GM19238 (cell line): ENCODE measurements around the gene ZBTB20.

ENCODE experiments used
- DNase-seq: peaks from one replicate; pipeline ENCODE4 v3.0.0; 2011; ENCODE audit warnings: low spot score; ENCODE audit not compliant: insufficient read length

Gene ZBTB20

GRCh38 chr3:114929971-114930732 is 216.9 kb downstream of the ZBTB20 start:
- no peak for DNase-seq

- DNase-seq, result no peak
These were observed 218.0 kb downstream of the ZBTB20 start for GRCh38 chr3:114928989-114929640.

- DNase-seq, result no peak
These were observed 242.5 kb downstream of the ZBTB20 start for GRCh38 chr3:114904633-114905032.

- DNase-seq, result no peak
These were observed 243.9 kb downstream of the ZBTB20 start for GRCh38 chr3:114903213-114903612.

- no peak for DNase-seq
These were observed 244.4 kb downstream of the ZBTB20 start for GRCh38 chr3:114902691-114903101.

- no peak for DNase-seq
These were observed 246.2 kb downstream of the ZBTB20 start for GRCh38 chr3:114900908-114901307.

- DNase-seq, result no peak
These were observed 247.7 kb downstream of the ZBTB20 start for GRCh38 chr3:114899186-114899931.

- no peak for DNase-seq
These were observed 250.1 kb downstream of the ZBTB20 start for GRCh38 chr3:114896978-114897377.

- DNase-seq, result no peak
These were observed 253.7 kb downstream of the ZBTB20 start for GRCh38 chr3:114893361-114893760.

- DNase-seq, result no peak
These were observed 254.2 kb downstream of the ZBTB20 start for GRCh38 chr3:114892880-114893279.

- no peak for DNase-seq
These were observed 254.8 kb downstream of the ZBTB20 start for GRCh38 chr3:114892131-114892879.

- DNase-seq, result no peak
These were observed 259.3 kb downstream of the ZBTB20 start for GRCh38 chr3:114887806-114888205.

- no peak for DNase-seq
These were observed 260.2 kb downstream of the ZBTB20 start for GRCh38 chr3:114886905-114887304.

GRCh38 chr3:114884213-114884923 is 262.7 kb downstream of the ZBTB20 start:
- no peak for DNase-seq

- no peak for DNase-seq
These were observed 267.0 kb downstream of the ZBTB20 start for GRCh38 chr3:114880078-114880477.

GRCh38 chr3:114879059-114880031 is 267.7 kb downstream of the ZBTB20 start:
- DNase-seq, result no peak

- no peak for DNase-seq
These were observed 268.8 kb downstream of the ZBTB20 start for GRCh38 chr3:114878114-114878839.

GRCh38 chr3:114877378-114878113 is 269.5 kb downstream of the ZBTB20 start:
- DNase-seq, result no peak
